Gastrocnemius medialis (tissue), 4 donors: ENCODE data around the gene ASB15. TPM values are rescaled to one million over a fixed set of nuclear protein-coding genes. Genes with fewer than 3 reads are reported as not detected.
A peak's percentile ranks its signal among the peaks of the same experiment; 100 is the strongest.

Experiments used
- ATAC-seq, 2 donors: fragments of 150-250 bp; one replicate each; pipeline ENCODE4 v1.9.1; 2016
- DNase-seq, 2 donors: peaks; one replicate each; pipeline ENCODE4 v3.0.0-alpha.2; 2019
- H3K27ac ChIP-seq, 4 donors: fragments of 200-600 bp; sonication (generic); 1 replicate in 1 of 4; 2 replicates in 3 of 4; pipeline ENCODE4 v1.5.1; 2016 to 2018; ENCODE audit warnings: mild to moderate bottlenecking in 2 of 4, moderate library complexity in 1 of 4
- H3K27me3 ChIP-seq, 3 donors: fragments of 200-600 bp; sonication (generic) in 2 of 3; 1 replicate in 1 of 3; 2 replicates in 2 of 3; pipeline versions ENCODE4 v1.5.1 to v1.6.0; 2016 to 2019; ENCODE audit warnings: mild to moderate bottlenecking in 1 of 3, moderate library complexity in 1 of 3
- H3K36me3 ChIP-seq, 2 donors: fragments of 200-600 bp; sonication (generic) in 1 of 2; one replicate each; pipeline ENCODE4 v1.5.1; 2017 to 2018
- H3K4me1 ChIP-seq, 2 donors: fragments of 200-600 bp; sonication (generic) in 1 of 2; one replicate each; pipeline ENCODE4 v1.5.1; 2016 to 2017; ENCODE audit warnings: mild to moderate bottlenecking in 2 of 2
- H3K4me3 ChIP-seq, 4 donors: fragments of 200-600 bp; sonication (generic) in 3 of 4; 1 replicate in 1 of 4; 2 replicates in 3 of 4; pipeline ENCODE4 v1.5.1; 2016 to 2019; ENCODE audit warnings: mild to moderate bottlenecking in 2 of 4
- H3K9me3 ChIP-seq, 3 donors: fragments of 200-600 bp; sonication (generic) in 2 of 3; 1 replicate in 1 of 3; 2 replicates in 2 of 3; pipeline ENCODE4 v1.5.1; 2016 to 2019
- CTCF ChIP-seq, 5 experiments: fragments of 450-650 bp in 3 of 5; fragments of 200-600 bp in 2 of 5; sonication (generic) in 2 of 5; IDR thresholded peaks in 4 of 5; conservative IDR thresholded peaks in 1 of 5; 1 replicate in 4 of 5; 2 replicates in 1 of 5; pipeline ENCODE4 v1.5.1; 2016 to 2019; ENCODE audit warnings: antibody characterized with exemption in 5 of 5, mild to moderate bottlenecking in 3 of 5, moderate library complexity in 3 of 5
- POLR2A ChIP-seq, 2 donors: fragments of 450-650 bp; IDR thresholded peaks; one replicate each; pipeline ENCODE4 v1.6.1; 2017; ENCODE audit warnings: antibody characterized with exemption in 2 of 2, mild to moderate bottlenecking in 2 of 2, moderate library complexity in 2 of 2
- in situ Hi-C, 4 donors: fragments of 200-750 bp; cut with MboI; loops; one replicate each; pipeline versions ENCODE4 v1.15.0 to v1.8.0; 2017; ENCODE audit warnings: low sequenced_read_pairs in 4 of 4
- intact Hi-C: fragments of 100-400 bp; cut with DNase I; formaldehyde crosslinking; loops from one replicate; pipeline ENCODE4 v1.15.1; 2023; ENCODE audit warnings: low total_unique reads
- total RNA-seq, 4 donors: library from RNA; depleted of rRNA; stranded (reverse); fragments of >200 nt; gene quantifications; one replicate each; pipeline versions ENCODE4 v1.1.0 to v1.2.3, GENCODE V29; 2016

Gene ASB15
- total RNA-seq, 4 donors from 2014 or later, result 5.3 to 26.0 (median 10.4) TPM

GRCh38 chr7:123615344-123615743 lies 13.7 kb downstream of the ASB15 start:
- intact Hi-C loops (no loop called here), in situ Hi-C loops (no loop called here)
- Histone ChIP-seq H3K9me3 (no peaks in the 10 kb centered on the region), H3K36me3 (peaks cover 2 to 11% of the 10 kb centered on the region in 2 donors), H3K27me3 (no peaks in the 10 kb centered on the region), H3K4me3 (no peak overlapping the region), H3K27ac (peak overlapping the region; percentile 24 to 93 (median 32)), H3K4me1 (peaks cover 18 to 20% of the 10 kb centered on the region in 2 donors)
- no peak for ATAC-seq
- DNase-seq, result no peak
- TF ChIP-seq POLR2A (IDR thresholded peaks at IDR 0.05) (no peak), CTCF (IDR thresholded peaks at IDR 0.05 in 4 of 5, conservative IDR thresholded peaks at IDR 0.05 in 1 of 5) (no peak)

- in situ Hi-C loops (no loop called here), intact Hi-C loops (no loop called here)
- H3K9me3 ChIP-seq, result no peaks in the 10 kb centered on the region
- no peak for DNase-seq
- TF ChIP-seq CTCF (IDR thresholded peaks at IDR 0.05 in 4 of 5, conservative IDR thresholded peaks at IDR 0.05 in 1 of 5) (no peak), POLR2A (IDR thresholded peaks at IDR 0.05) (no peak)
- no peak for ATAC-seq
- H3K4me1 ChIP-seq, result peaks cover 12 to 15% of the 10 kb centered on the region in 2 donors
- H3K36me3 ChIP-seq, result peaks cover 2 to 11% of the 10 kb centered on the region in 2 donors
- no peak overlapping the region for H3K4me3 ChIP-seq
- no peaks in the 10 kb centered on the region for H3K27me3 ChIP-seq
- H3K27ac ChIP-seq, result peak overlapping the region in 2 of 4 donors; percentile 24 to 93
These were observed 14.6 kb downstream of the ASB15 start for GRCh38 chr7:123616223-123616622.

GRCh38 chr7:123621707-123622106 lies 20.1 kb downstream of the ASB15 start:
- ATAC-seq (peak; percentile 19 to 26), DNase-seq (peak in 1 of 2 donors; percentile 38)
- no peak overlapping the region for H3K4me3 ChIP-seq
- H3K36me3 ChIP-seq, result peaks cover 2 to 4% of the 10 kb centered on the region in 2 donors
- intact Hi-C loops (no loop called here), in situ Hi-C loops (no loop called here)
- TF ChIP-seq POLR2A (IDR thresholded peaks at IDR 0.05) (no peak), CTCF (IDR thresholded peaks at IDR 0.05 in 4 of 5, conservative IDR thresholded peaks at IDR 0.05 in 1 of 5) (no peak)
- H3K27me3 ChIP-seq, result no peaks in the 10 kb centered on the region
- H3K27ac ChIP-seq, result peak overlapping the region; percentile 82 to 93 (median 90)
- no peaks in the 10 kb centered on the region for H3K9me3 ChIP-seq
- peaks cover 26 to 34% of the 10 kb centered on the region in 2 donors for H3K4me1 ChIP-seq

GRCh38 chr7:123622660-123623386 lies 21.2 kb downstream of the ASB15 start:
- in situ Hi-C loops, result no loop called here
- intact Hi-C loops, result no loop called here
- H3K27me3 ChIP-seq, result no peaks in the 10 kb centered on the region
- H3K36me3 ChIP-seq, result peaks cover 0 to 4% of the 10 kb centered on the region in 2 donors
- DNase-seq (peak; percentile 70 to 85), ATAC-seq (peak; percentile 96 to 98)
- no peaks in the 10 kb centered on the region for H3K9me3 ChIP-seq
- peak overlapping the region; percentile 82 to 93 (median 90) for H3K27ac ChIP-seq
- H3K4me1 ChIP-seq, result peaks cover 26 to 35% of the 10 kb centered on the region in 2 donors
- peak overlapping the region in 1 of 4 donors; percentile 3 for H3K4me3 ChIP-seq
- TF ChIP-seq CTCF (IDR thresholded peaks at IDR 0.05 in 4 of 5, conservative IDR thresholded peaks at IDR 0.05 in 1 of 5), result no peak
- TF ChIP-seq POLR2A (IDR thresholded peaks at IDR 0.05), result peak in 1 of 2 donors; percentile 47
